HG03103 (cell line): ENCODE results near the gene THEMIS2.

Experiments
- ATAC-seq: cut with Tn5 transposase; IDR thresholded peaks from one replicate; pipeline ENCODE4 v1.9.1; 2021; ENCODE audit warnings: low read depth; ENCODE audit not compliant: unreplicated experiment

The THEMIS2 gene

GRCh38 chr1:27884006-27884954, 11.9 kb downstream of the THEMIS2 start:
- ATAC-seq: no peak

GRCh38 chr1:27885114-27885528, 12.8 kb downstream of the THEMIS2 start:
- ATAC-seq: no peak

- ATAC-seq: no peak
These were observed 13.4 kb downstream of the THEMIS2 start for GRCh38 chr1:27885621-27886352.

- ATAC-seq: no peak
These were observed 14.0 kb downstream of the THEMIS2 start for GRCh38 chr1:27886353-27886679.

GRCh38 chr1:27886744-27887143, 14.4 kb downstream of the THEMIS2 start:
- ATAC-seq: no peak

- ATAC-seq: no peak
These were observed 15.1 kb downstream of the THEMIS2 start for GRCh38 chr1:27887215-27888021.

GRCh38 chr1:27889506-27889905, 17.2 kb downstream of the THEMIS2 start:
- ATAC-seq: no peak

GRCh38 chr1:27891196-27891889, 19.0 kb downstream of the THEMIS2 start:
- no peak for ATAC-seq

GRCh38 chr1:27894521-27894920, 22.2 kb downstream of the THEMIS2 start:
- ATAC-seq: no peak

GRCh38 chr1:27906759-27907158, 34.4 kb downstream of the THEMIS2 start:
- no peak for ATAC-seq

GRCh38 chr1:27912429-27912828, 40.1 kb downstream of the THEMIS2 start:
- no peak for ATAC-seq

- no peak for ATAC-seq
These were observed 42.8 kb downstream of the THEMIS2 start for GRCh38 chr1:27915082-27915575.

GRCh38 chr1:27922272-27922671, 49.9 kb downstream of the THEMIS2 start:
- no peak for ATAC-seq

GRCh38 chr1:27928216-27928954, 56.0 kb downstream of the THEMIS2 start:
- no peak for ATAC-seq

- ATAC-seq: no peak
These were observed 58.8 kb downstream of the THEMIS2 start for GRCh38 chr1:27931184-27931583.

- ATAC-seq: no peak
These were observed 59.4 kb downstream of the THEMIS2 start for GRCh38 chr1:27931759-27932158.

GRCh38 chr1:27934818-27935549, 62.6 kb downstream of the THEMIS2 start, which contains the start of gene SMPDL3B:
Gene SMPDL3B, plus strand, starts transcription at chr1:27935000. Its CDS starts 184 bp downstream, at chr1:27935184.
- ATAC-seq: no peak

- ATAC-seq: no peak
These were observed 63.4 kb downstream of the THEMIS2 start for GRCh38 chr1:27935721-27936120.
